ENCODE results near the gene ARID3C.
"Not testable (repeated sequence)": the region's sequence is repeated elsewhere in the genome, so short reads cannot be mapped to it uniquely, and the experiment has no call there.

Gene ARID3C

GRCh38 chr9:34651876-34652601, 23.2 kb upstream of the ARID3C start, which contains the start of gene IL11RA:
IL11RA (plus strand) TSS chr9:34652185; CDS start chr9:34655218, 3,033 bp downstream.
- DNase-seq = no peak

- DNase-seq = no peak
Observed at GRCh38 chr9:34651321-34651720, 22.5 kb upstream of the ARID3C start.

- DNase-seq = no peak
Observed at GRCh38 chr9:34650816-34651215, 21.9 kb upstream of the ARID3C start.

GRCh38 chr9:34648673-34649072, 19.8 kb upstream of the ARID3C start:
- no peak for DNase-seq

GRCh38 chr9:34647651-34648050, 18.8 kb upstream of the ARID3C start:
- no peak for DNase-seq

- no peak for DNase-seq
Observed at GRCh38 chr9:34647084-34647403, 18.2 kb upstream of the ARID3C start.

- peak; percentile 94 for DNase-seq
Observed at GRCh38 chr9:34646211-34647083, 17.6 kb upstream of the ARID3C start, which contains the start of gene GALT. GALT (plus strand) TSS chr9:34646675; CDS start chr9:34646705, 30 bp downstream.

GRCh38 chr9:34644766-34645314, 16.0 kb upstream of the ARID3C start:
- DNase-seq = no peak

GRCh38 chr9:34642679-34643078, 13.8 kb upstream of the ARID3C start:
- DNase-seq = no peak

GRCh38 chr9:34639322-34639721, 10.5 kb upstream of the ARID3C start:
- not testable (repeated sequence) for DNase-seq

GRCh38 chr9:34638138-34638445, 9.2 kb upstream of the ARID3C start:
- DNase-seq = no peak

- peak; percentile 89 for DNase-seq
Observed at GRCh38 chr9:34637356-34638137, 8.7 kb upstream of the ARID3C start, which contains the start of gene SIGMAR1. SIGMAR1 (minus strand) TSS chr9:34637787; CDS start chr9:34637697, 90 bp downstream.

- no peak for DNase-seq
Observed at GRCh38 chr9:34636791-34637355, 8.0 kb upstream of the ARID3C start.

- no peak for DNase-seq
Observed at GRCh38 chr9:34635556-34635955, 6.7 kb upstream of the ARID3C start.

GRCh38 chr9:34634551-34635248, 5.8 kb upstream of the ARID3C start:
- no peak for DNase-seq

GRCh38 chr9:34633851-34634550, 5.1 kb upstream of the ARID3C start:
- peak; percentile 61 for DNase-seq

- DNase-seq = no peak
Observed at GRCh38 chr9:34633166-34633565, 4.3 kb upstream of the ARID3C start.

GRCh38 chr9:34630402-34631154, 1.7 kb upstream of the ARID3C start:
- no peak for DNase-seq

- no peak for DNase-seq
Observed at GRCh38 chr9:34629491-34629808, 584 bp upstream of the ARID3C start.

All from activated CD4-positive, alpha-beta T cell treated with anti-CD3 and anti-CD28 coated beads for 1 hour (primary cell).